Activated T-cell treated with anti-CD3 and anti-CD28 coated beads, Interleukin-2, amount 50 U/mL, for 1 hour (primary cell): ENCODE data around the gene MICU1.
"Not testable (repeated sequence)": the region's sequence is repeated elsewhere in the genome, so short reads cannot be mapped to it uniquely, and the experiment has no call there.

Experiments used
- DNase-seq: peaks from one replicate; pipeline ENCODE4 v3.0.0-alpha.2; 2020

The MICU1 gene

GRCh38 chr10:72625608-72626443 is at the start of gene MICU1:
TSS of gene MICU1 (minus strand) at chr10:72626079. CDS start at chr10:72566793, 59,286 bp downstream.
- DNase-seq, result peak; percentile 91

GRCh38 chr10:72674174-72674573 is 48.3 kb upstream of the MICU1 start:
- DNase-seq, result not testable (repeated sequence)

- no peak for DNase-seq
Observed at GRCh38 chr10:72673280-72673679, 47.4 kb upstream of the MICU1 start.

- DNase-seq, result no peak
Observed at GRCh38 chr10:72667207-72667864, 41.5 kb upstream of the MICU1 start.

GRCh38 chr10:72665925-72666324 is 40.0 kb upstream of the MICU1 start:
- DNase-seq, result no peak

GRCh38 chr10:72663971-72664370 is 38.1 kb upstream of the MICU1 start:
- DNase-seq, result no peak

GRCh38 chr10:72661431-72661830 is 35.6 kb upstream of the MICU1 start:
- no peak for DNase-seq

GRCh38 chr10:72660220-72660619 is 34.3 kb upstream of the MICU1 start:
- no peak for DNase-seq

- no peak for DNase-seq
Observed at GRCh38 chr10:72659694-72660093, 33.8 kb upstream of the MICU1 start.

GRCh38 chr10:72658696-72659400 is 33.0 kb upstream of the MICU1 start:
- DNase-seq, result no peak

- no peak for DNase-seq
Observed at GRCh38 chr10:72654720-72655119, 28.8 kb upstream of the MICU1 start.

- no peak for DNase-seq
Observed at GRCh38 chr10:72653383-72654096, 27.7 kb upstream of the MICU1 start.

- DNase-seq, result no peak
Observed at GRCh38 chr10:72649291-72649690, 23.4 kb upstream of the MICU1 start.

GRCh38 chr10:72648301-72648700 is 22.4 kb upstream of the MICU1 start:
- no peak for DNase-seq

GRCh38 chr10:72646971-72647370 is 21.1 kb upstream of the MICU1 start:
- not testable (repeated sequence) for DNase-seq

GRCh38 chr10:72645263-72645858 is 19.5 kb upstream of the MICU1 start:
- no peak for DNase-seq

- no peak for DNase-seq
Observed at GRCh38 chr10:72642318-72642717, 16.4 kb upstream of the MICU1 start.

GRCh38 chr10:72639441-72639873 is 13.6 kb upstream of the MICU1 start:
- DNase-seq, result no peak

- DNase-seq, result no peak
Observed at GRCh38 chr10:72638586-72639440, 12.9 kb upstream of the MICU1 start.

GRCh38 chr10:72637398-72637857 is 11.5 kb upstream of the MICU1 start:
- no peak for DNase-seq

GRCh38 chr10:72630144-72630543 is 4.3 kb upstream of the MICU1 start:
- no peak for DNase-seq

- DNase-seq, result no peak
Observed at GRCh38 chr10:72626444-72626754, 520 bp upstream of the MICU1 start.
